Activated naive CD4-positive, alpha-beta T cell treated with anti-CD3 and anti-CD28 coated beads, Interleukin-2, amount 50 U/mL, for 16 hours (primary cell): ENCODE data around the gene ATP10A.
"Not testable (repeated sequence)": the region's sequence is repeated elsewhere in the genome, so short reads cannot be mapped to it uniquely, and the experiment has no call there.

Source experiments
- DNase-seq: peaks from one replicate; pipeline ENCODE4 v3.0.0-alpha.2; 2020

ATP10A gene

DNA sequence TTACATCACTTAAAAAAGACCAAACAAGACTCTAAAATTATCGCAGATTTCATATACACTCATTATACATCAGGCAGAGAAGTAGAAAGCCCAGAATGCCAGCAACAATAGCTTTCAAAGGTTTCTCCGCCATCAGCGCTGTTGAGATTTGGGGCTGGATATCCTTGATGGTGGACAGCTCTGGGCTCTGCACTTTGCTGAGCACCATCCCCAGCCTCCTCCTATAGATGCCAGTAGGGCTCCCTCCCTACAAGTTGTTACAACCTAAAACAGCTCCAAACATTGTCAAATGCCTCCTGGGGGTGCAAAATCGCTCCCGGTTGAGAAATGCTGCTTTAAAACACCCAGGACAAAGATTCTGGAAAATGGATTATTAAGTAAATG lies 73.5 kb downstream of the ATP10A start:
- no peak for DNase-seq

GRCh38 chr15:25789211-25789610 lies 73.9 kb downstream of the ATP10A start:
- DNase-seq: no peak

DNA sequence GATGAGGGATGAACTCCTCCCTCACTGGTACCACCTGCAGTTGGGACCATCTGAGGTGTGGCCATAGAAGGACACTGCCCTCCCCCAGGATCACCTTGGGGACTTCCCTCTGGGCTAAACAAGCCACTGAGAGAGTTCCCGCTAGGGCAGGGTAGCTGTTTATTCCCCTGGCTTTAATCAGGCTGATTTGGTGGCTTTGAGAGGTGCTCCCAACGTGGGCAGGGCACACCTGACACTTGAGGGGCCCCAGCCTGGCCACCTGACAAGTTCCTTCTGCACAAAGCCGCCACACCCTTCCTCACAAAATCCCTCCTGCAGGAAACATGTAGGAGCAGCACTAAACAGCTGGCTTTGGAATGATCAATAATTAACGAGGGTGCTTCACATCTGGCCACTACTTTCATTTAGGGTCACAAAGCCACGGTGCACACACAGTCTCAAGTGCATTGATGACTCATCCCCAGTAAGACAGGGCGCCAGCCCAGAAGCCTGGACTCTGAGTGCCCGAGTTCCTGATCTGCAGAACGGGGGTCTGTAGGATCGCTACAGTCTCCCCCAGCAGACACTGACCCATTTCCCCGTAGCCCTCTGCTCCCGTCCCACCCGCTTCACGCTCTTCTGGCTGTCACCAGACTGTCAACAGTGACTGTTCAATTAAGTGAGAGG lies 75.1 kb downstream of the ATP10A start:
- no peak for DNase-seq

DNA sequence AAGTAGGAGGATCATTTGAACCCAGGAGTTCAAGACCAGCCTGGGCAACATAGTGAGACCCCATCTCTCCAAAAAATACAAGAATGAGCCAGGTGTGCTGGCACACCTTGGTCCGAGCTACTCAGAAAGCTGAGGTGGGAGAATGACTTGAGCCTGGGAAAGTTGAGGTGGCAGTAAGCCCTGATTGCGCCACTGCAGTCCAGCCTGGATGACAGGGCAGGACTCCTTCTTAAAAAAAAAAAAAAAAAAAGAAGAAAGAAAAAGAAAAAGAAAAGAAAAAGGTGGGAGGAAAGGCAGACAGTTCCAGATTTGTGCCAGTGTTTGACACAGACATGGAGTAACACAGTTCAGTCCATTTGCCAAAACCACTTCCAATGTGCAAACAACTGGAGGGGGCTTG lies 75.7 kb downstream of the ATP10A start:
- DNase-seq: no peak

DNA sequence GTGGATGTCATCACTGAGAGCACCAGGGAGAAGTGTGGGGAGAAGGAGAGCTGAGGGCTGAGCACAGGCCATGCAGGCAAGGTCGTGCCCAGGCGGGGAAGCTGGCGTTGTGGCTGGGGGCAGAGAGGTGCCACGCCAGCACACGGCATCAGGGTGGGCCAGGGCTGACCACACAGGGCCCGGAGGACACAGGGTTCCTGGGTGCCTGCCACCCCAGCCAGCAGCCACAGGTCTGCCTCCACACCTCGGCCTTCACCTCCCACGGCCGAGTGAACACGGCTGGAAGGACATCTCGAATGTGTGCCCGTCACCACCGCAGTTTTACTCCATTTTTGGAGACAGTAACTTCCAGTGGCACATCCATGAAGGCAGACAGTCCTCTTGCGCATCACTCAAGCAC lies 77.1 kb downstream of the ATP10A start:
- no peak for DNase-seq

DNA sequence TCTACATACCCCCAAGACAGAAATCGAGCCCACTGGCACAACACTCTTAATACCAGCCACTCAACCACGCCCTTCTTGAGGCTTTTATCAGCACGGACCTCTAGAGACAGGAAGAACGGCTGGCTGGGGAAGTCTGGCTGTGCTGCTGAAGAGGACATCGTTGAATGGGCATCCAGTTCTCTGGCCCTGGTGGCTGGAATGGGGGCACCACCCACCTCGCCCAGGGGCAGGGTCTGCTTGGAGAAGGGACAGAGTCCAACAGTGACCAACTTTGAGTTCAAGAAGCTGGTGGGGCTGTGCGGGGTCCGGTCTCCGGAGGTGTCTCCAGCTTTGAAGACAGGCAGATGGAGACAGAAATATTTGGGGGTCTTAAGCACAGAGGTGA lies 77.5 kb downstream of the ATP10A start:
- DNase-seq: no peak

GRCh38 chr15:25784876-25785640 lies 78.1 kb downstream of the ATP10A start:
- no peak for DNase-seq

DNA sequence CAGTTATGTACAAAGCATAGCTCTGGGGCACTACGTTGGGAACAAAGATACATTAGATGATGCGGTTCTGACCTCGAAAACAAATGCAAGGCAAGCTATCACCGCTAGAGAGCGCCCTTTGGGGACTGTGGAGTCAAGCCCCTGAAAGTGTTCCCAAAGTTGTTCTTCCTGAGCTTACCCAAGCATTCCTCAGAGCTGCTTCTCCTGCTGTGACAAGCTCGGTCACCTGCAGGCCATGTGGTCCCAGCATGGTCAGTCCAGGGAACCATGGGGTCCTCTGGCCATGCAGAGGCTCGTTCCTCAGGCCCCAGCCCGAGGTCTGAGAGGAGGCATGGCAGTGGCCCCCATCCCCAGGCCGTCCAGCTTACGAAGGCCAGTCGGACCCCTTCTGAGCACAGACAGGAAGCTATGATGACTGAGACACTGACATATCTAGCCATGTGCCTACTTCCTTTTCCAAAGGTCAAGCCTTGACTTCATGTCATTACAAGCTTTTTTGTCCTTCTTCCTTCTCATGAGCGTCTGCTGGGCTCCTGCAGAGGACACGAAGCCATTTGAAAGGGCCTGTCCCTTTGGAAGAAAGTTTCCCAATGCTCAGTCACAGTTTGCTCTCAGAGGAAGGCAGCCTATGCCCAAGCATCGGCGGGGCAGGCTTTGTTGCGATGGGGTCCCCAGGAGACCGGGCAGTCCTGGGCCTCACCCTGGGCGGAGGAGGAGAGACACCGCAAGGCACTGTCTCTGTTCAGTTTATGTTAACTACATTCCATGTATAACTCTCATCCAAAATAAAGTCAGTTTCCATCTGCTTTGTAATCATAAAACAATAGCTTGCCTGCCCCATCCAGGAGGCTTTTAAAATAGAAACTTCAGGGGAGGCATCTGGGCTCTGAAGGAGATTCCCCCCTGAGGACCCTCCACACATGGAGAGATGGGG lies 79.3 kb downstream of the ATP10A start:
- DNase-seq: peak; percentile 53

DNA sequence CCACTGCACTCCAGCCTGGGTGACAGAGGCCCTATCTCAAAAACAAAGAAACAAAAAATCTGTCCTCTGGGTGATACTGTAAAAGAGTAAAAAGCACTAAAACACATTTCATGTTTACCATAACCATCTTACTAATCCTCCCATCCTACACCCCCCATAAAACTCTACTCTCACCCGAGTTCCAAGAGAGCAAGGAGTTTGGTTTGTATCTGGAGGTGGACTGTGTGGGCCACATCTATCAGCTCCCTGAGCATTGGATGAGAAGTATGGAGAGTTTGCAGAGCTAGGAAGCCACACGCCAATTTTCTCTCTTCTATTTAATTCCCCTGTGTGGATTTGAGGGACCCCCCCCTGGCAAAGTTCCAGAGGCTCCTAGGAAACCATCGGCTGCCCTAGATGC lies 80.0 kb downstream of the ATP10A start:
- DNase-seq: no peak

DNA sequence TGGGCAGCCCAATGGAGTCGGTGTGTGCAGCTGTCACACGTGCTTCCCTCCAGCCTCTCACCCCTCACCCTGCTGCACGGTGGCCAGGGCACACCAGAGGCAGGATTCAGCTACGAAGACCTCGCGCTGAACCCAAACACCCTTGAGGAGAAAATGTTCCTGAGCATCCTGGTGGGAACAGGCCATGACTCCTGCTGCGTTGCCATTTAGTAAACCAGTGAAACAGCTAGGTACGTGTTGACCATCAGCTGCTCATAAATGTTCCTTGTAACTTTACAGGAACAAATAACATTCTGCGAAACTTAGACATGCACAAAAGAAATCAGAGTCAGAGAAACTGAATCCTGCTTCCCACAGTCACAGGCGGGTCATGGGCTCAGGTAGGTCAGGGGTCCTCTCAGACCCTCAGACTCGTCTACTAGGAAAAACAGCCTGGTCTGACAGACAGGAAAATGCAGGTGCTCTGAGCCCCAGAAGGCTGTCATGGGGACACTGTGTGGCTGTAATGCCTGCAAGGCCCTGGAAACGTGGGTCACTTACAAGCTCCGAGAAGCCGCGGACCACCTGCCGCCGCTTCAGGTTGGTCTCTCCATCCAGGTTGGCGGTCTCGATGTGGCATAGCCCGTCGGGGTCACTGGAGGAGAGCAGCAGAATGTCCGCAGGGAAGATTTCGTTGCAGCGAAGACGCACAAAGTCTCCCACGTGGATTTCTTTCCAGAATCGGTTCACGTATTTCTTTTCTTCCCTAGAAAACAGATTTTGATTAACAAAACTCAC lies 82.5 kb downstream of the ATP10A start:
- no peak for DNase-seq

DNA sequence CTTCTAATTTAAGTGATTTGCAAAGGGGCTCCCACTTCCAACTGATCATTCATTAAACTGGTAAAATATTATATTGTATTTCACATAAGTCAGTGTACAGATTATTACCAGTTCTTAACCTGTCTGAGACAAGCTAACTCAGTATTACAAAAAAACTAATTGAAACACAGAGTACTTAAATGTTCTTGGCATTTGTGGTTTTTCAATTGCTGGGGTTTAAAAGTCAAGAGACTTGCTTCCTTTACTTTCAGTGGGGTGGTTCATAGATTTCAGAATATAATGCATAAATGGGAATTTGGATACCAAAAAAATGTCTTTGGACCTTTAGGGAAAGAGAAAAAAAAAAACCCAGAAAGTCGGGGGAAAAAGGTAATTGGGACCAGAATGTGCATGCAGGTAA lies 85.0 kb downstream of the ATP10A start:
- no peak for DNase-seq

- DNase-seq: no peak
Measured at GRCh38 chr15:25777037-25777436, 86.1 kb downstream of the ATP10A start.

- no peak for DNase-seq
Measured at GRCh38 chr15:25776071-25776746, 86.9 kb downstream of the ATP10A start.

GRCh38 chr15:25775317-25775912 lies 87.7 kb downstream of the ATP10A start:
- DNase-seq: no peak

GRCh38 chr15:25774871-25775270 lies 88.3 kb downstream of the ATP10A start:
- DNase-seq: no peak

DNA sequence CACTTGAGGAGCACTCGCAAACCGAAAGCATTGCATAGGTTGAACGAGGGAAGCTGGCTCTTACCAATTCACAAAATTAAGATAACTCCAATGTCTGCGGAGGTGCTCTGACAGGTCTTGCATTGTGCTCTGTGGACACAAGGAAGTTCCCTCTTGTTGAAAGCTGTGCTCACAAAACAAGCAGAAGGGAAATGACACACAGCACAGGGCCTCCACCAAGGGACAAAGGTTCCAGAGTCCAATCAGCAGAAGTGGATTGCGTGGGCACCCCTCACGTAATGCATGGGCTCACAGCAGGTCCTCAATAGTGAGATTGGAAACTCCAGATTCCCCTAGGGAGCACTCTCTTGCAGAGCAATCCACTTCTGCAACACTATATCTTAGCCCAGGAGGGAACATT lies 89.9 kb downstream of the ATP10A start:
- no peak for DNase-seq

GRCh38 chr15:25772500-25772899 lies 90.6 kb downstream of the ATP10A start:
- DNase-seq: no peak

GRCh38 chr15:25771736-25772135 lies 91.4 kb downstream of the ATP10A start:
- DNase-seq: not testable (repeated sequence)

- DNase-seq: no peak
Measured at GRCh38 chr15:25771338-25771706, 91.8 kb downstream of the ATP10A start.

GRCh38 chr15:25770618-25771337 lies 92.3 kb downstream of the ATP10A start:
- no peak for DNase-seq

- no peak for DNase-seq
Measured at GRCh38 chr15:25770031-25770430, 93.1 kb downstream of the ATP10A start.
